ENCODE measurements around the gene CEMIP. TPM values are rescaled to one million over a fixed set of nuclear protein-coding genes. Genes with fewer than 3 reads are reported as not detected.

The CEMIP gene
- total and polyA plus RNA-seq, 2 of the 8 experiments (the other 6 are each of a cell fraction or from before 2014, with no cell fraction given): 0.11 to 0.60 TPM

GRCh38 chr15:80926126-80926525 is 147.0 kb downstream of the CEMIP start:
- POLR2A ChIA-PET (ENCODE audit: partially characterized antibody): no interaction called here

More at GRCh38 chr15:80926126-80926525, 147.0 kb downstream of the CEMIP start:
- H2BK15ac ChIP-seq (ENCODE audit: low read length): no peak overlapping the region
- CTCF ChIA-PET (ENCODE audit: partially characterized antibody): interaction anchor here (1.5 to 1.6 kb wide), 2 partner anchors 13 to 23 kb away, joined by 3 to 7 read pairs; no protein-coding TSS in a partner anchor
- no peaks in the 10 kb centered on the region for H3K4me1 ChIP-seq (replicated peaks in 1 of 4; ENCODE audit: control insufficient read depth in 3 of 4, insufficient read depth in 4 of 4, low read length in 3 of 4)
- no peaks in the 10 kb centered on the region for H3K36me3 ChIP-seq (ENCODE audit: control insufficient read depth in 2 of 4, insufficient read depth in 4 of 4, low read length in 3 of 4)
- no peaks in the 10 kb centered on the region for H3K79me1 ChIP-seq (ENCODE audit: low read depth, low read length)
- H3K18ac ChIP-seq (ENCODE audit: extremely low read depth, low read length): no peak overlapping the region
- H3K4me2 ChIP-seq (ENCODE audit: insufficient read depth in 1 of 2, low read depth in 2 of 2, low read length in 2 of 2): no peak overlapping the region
- DNase-seq (ENCODE audit: low read depth in 1 of 2, low spot score in 2 of 2): no peak
- H3K23me2 ChIP-seq (ENCODE audit: low read depth, low read length): no peaks in the 10 kb centered on the region
- H4K5ac ChIP-seq (ENCODE audit: insufficient read length, low read depth, low read length): no peak overlapping the region
- no peaks in the 10 kb centered on the region; a peak in 1 of 7 replicates for H3K27me3 ChIP-seq (replicated peaks in 1 of 4; ENCODE audit: control insufficient read depth in 3 of 4, extremely low read depth in 1 of 4, insufficient read depth in 3 of 4, low read length in 3 of 4)
- H2BK120ac ChIP-seq (replicated peaks; ENCODE audit: low read depth, low read length): no peak overlapping the region
- WGBS, 2 experiments (ENCODE audit: extremely low coverage in 1 of 2, insufficient coverage in 1 of 2, insufficient read length in 1 of 2, insufficient replicate concordance in 2 of 2, low coverage in 1 of 2, low lambda C conversion rate in 2 of 2, missing lambda C conversion rate in 1 of 2): 97% methylated on average over 3 of the region's 3 CpGs; no CpG with 5 or more reads in 1 of the 2 experiments
- FAIRE-seq: no peak
- no peak overlapping the region for H3K27ac ChIP-seq (ENCODE audit: low read depth, low read length)
- H3K9me3 ChIP-seq (ENCODE audit: insufficient read depth in 2 of 2, low read depth in 1 of 2, low read length in 1 of 2): no peaks in the 10 kb centered on the region
- H2BK12ac ChIP-seq (ENCODE audit: low read depth, low read length): 0 out of 2 replicates have a peak overlapping the region, but pooled peaks have one; percentile 39
- H3K79me2 ChIP-seq (ENCODE audit: control insufficient read depth in 1 of 2, insufficient read depth in 2 of 2, low read length in 2 of 2): no peaks in the 10 kb centered on the region
- no peak overlapping the region for H4K91ac ChIP-seq (replicated peaks; ENCODE audit: insufficient read length, low read length)
- H2BK5ac ChIP-seq (ENCODE audit: low read depth, low read length): no peak overlapping the region
- H4K20me1 ChIP-seq (replicated peaks in 1 of 2; ENCODE audit: control insufficient read depth in 1 of 2, insufficient read depth in 2 of 2, low read length in 2 of 2): no peaks in the 10 kb centered on the region
- no peak overlapping the region for H3K23ac ChIP-seq (ENCODE audit: insufficient read length)
- no peak overlapping the region for H2BK20ac ChIP-seq (ENCODE audit: low read length)
- H4K8ac ChIP-seq (ENCODE audit: extremely low read depth, insufficient read depth, low read length): no peak overlapping the region
- no peak overlapping the region for H3K14ac ChIP-seq (ENCODE audit: insufficient read length)
- TF ChIP-seq HDAC6 (IDR thresholded peaks at IDR 0.05; ENCODE audit: low read depth, low read length) (no peak), EGR1 (IDR thresholded peaks at IDR 0.05; ENCODE audit: borderline replicate concordance, low read depth, low read length) (no peak), RNF2 (IDR thresholded peaks at IDR 0.05; ENCODE audit: borderline replicate concordance, low read depth, low read length, missing control alignments, poor library complexity, severe bottlenecking) (no peak), NRF1 (IDR thresholded peaks at IDR 0.05; ENCODE audit: low read depth, low read length) (no peak), CEBPB (IDR thresholded peaks at IDR 0.05; ENCODE audit: low read depth, low read length) (no peak), CTBP2 (IDR thresholded peaks at IDR 0.05; ENCODE audit: borderline replicate concordance, insufficient read depth, insufficient read length, low read length) (no peak), RFX5 (IDR thresholded peaks at IDR 0.05; ENCODE audit: borderline replicate concordance, low read depth, low read length) (no peak), GTF2F1 (IDR thresholded peaks at IDR 0.05; ENCODE audit: borderline replicate concordance, low read depth, low read length) (no peak), BRCA1 (IDR thresholded peaks at IDR 0.05; ENCODE audit: low read depth, low read length) (no peak), CBX5 (IDR thresholded peaks at IDR 0.05; ENCODE audit: low read depth, low read length) (no peak), TEAD4 (IDR thresholded peaks at IDR 0.05; ENCODE audit: low read depth, low read length) (no peak)
- TF ChIP-seq, protein P1, sequence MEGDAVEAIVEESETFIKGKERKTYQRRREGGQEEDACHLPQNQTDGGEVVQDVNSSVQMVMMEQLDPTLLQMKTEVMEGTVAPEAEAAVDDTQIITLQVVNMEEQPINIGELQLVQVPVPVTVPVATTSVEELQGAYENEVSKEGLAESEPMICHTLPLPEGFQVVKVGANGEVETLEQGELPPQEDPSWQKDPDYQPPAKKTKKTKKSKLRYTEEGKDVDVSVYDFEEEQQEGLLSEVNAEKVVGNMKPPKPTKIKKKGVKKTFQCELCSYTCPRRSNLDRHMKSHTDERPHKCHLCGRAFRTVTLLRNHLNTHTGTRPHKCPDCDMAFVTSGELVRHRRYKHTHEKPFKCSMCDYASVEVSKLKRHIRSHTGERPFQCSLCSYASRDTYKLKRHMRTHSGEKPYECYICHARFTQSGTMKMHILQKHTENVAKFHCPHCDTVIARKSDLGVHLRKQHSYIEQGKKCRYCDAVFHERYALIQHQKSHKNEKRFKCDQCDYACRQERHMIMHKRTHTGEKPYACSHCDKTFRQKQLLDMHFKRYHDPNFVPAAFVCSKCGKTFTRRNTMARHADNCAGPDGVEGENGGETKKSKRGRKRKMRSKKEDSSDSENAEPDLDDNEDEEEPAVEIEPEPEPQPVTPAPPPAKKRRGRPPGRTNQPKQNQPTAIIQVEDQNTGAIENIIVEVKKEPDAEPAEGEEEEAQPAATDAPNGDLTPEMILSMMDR (IDR thresholded peaks at IDR 0.05; ENCODE audit: control extremely low read depth in 1 of 3, insufficient read depth in 1 of 3, low read depth in 1 of 3, low read length in 3 of 3): no peak
- H3K56ac ChIP-seq (replicated peaks; ENCODE audit: insufficient read length, low read depth, low read length): no peak overlapping the region
- H3K4me3 ChIP-seq (ENCODE audit: extremely low read depth in 1 of 4, insufficient read depth in 2 of 4, low read depth in 3 of 4, low read length in 4 of 4): no peak overlapping the region
- H3K4ac ChIP-seq (replicated peaks; ENCODE audit: insufficient read length, low read depth, low read length): no peak overlapping the region
- H2AFZ ChIP-seq (ENCODE audit: low read length): no peak overlapping the region
- no peak overlapping the region for H2AK5ac ChIP-seq (ENCODE audit: low read depth, low read length)
- no peak overlapping the region for H3K9ac ChIP-seq (replicated peaks in 1 of 4; ENCODE audit: extremely low read depth in 1 of 4, low read depth in 3 of 4, low read length in 3 of 4)
